Sigmoid colon (tissue), 4 donors: Measurements from ENCODE around the gene ATP12A.

Experiments
- CTCF ChIP-seq, 4 experiments: fragments of 450-650 bp in 3 of 4; fragments of 200-600 bp in 1 of 4; IDR thresholded peaks; one replicate each; pipeline ENCODE4 v1.5.1; 2016 to 2019; ENCODE audit warnings: antibody characterized with exemption in 4 of 4, mild to moderate bottlenecking in 3 of 4, moderate library complexity in 2 of 4
- EP300 ChIP-seq, 4 donors: sonication (generic); formaldehyde crosslinking; IDR thresholded peaks; one replicate each; pipeline ENCODE4 v1.6.1; 2017; ENCODE audit warnings: antibody characterized with exemption in 4 of 4
- POLR2A ChIP-seq, 2 donors: fragments of 450-650 bp; IDR thresholded peaks; one replicate each; pipeline ENCODE4 v1.6.1; 2016; ENCODE audit warnings: antibody characterized with exemption in 2 of 2, mild to moderate bottlenecking in 2 of 2, moderate library complexity in 2 of 2
- POLR2AphosphoS5 ChIP-seq, 4 donors: sonication (generic); formaldehyde crosslinking; IDR thresholded peaks; one replicate each; pipeline ENCODE4 v1.6.1; 2017; ENCODE audit warnings: antibody characterized with exemption in 4 of 4

- no peak for TF ChIP-seq CTCF (IDR thresholded peaks at IDR 0.05)
- TF ChIP-seq EP300 (IDR thresholded peaks at IDR 0.05) = no peak
- no peak for TF ChIP-seq POLR2A (IDR thresholded peaks at IDR 0.05)
- no peak for TF ChIP-seq POLR2AphosphoS5 (IDR thresholded peaks at IDR 0.05)
These were observed 62.1 kb downstream of the ATP12A start for GRCh38 chr13:24742294-24742693.
